B cell (primary cell): Measurements from ENCODE around the gene DBP. TPM values are rescaled to one million over a fixed set of nuclear protein-coding genes. Genes with fewer than 3 reads are reported as not detected.

Experiments used
- ATAC-seq: fragments of 200-7000 bp; cut with Tn5 transposase; one replicate; pipeline ENCODE4 v1.10.0; 2021; ENCODE audit warnings: low read depth, mild to moderate bottlenecking, moderate number of reproducible peaks, moderate library complexity
- CTCF ChIA-PET: fragments of 350-600 bp; sonication (Branson Sonifier 250); formaldehyde crosslinking; loops from one replicate; lab custom pipeline; 2021; ENCODE audit warnings: antibody characterized with exemption, inconsistent platforms; lab: Charles Lee
- POLR2A ChIA-PET: fragments of 350-600 bp; sonication (Branson Sonifier 250); formaldehyde crosslinking; loops from one replicate; lab custom pipeline; 2021; ENCODE audit warnings: antibody characterized with exemption; lab: Charles Lee
- DNase-seq: peaks from one replicate; pipeline ENCODE4 v3.0.0; 2013
- H2AFZ ChIP-seq: 2 replicates; pipeline ENCODE4 v1.6.1; 2012; ENCODE audit warnings: mild to moderate bottlenecking, low read depth, low read length; ENCODE audit not compliant: insufficient read depth, poor library complexity, severe bottlenecking
- H3K27ac ChIP-seq, 2 donors: 1 replicate in 1 of 2; 2 replicates in 1 of 2; pipeline ENCODE4 v1.5.1; 2012 to 2013; ENCODE audit warnings: low read length in 2 of 2, mild to moderate bottlenecking in 2 of 2, moderate library complexity in 1 of 2
- H3K27me3 ChIP-seq, 4 experiments: fragments of 200-600 bp in 1 of 4; sonication (generic) in 1 of 4; replicated peaks in 1 of 4; 1 replicate in 2 of 4; 2 replicates in 2 of 4; pipeline versions ENCODE4 v1.6.1 to v1.7.0; 2013 to 2016; ENCODE audit warnings: low read length in 3 of 4, mild to moderate bottlenecking in 2 of 4, mixed read lengths in 1 of 4, moderate library complexity in 1 of 4; ENCODE audit not compliant: insufficient read depth in 4 of 4, control insufficient read depth in 3 of 4; ENCODE audit errors: control extremely low read depth in 1 of 4
- H3K36me3 ChIP-seq, 2 experiments: replicated peaks in 1 of 2; 1 replicate in 1 of 2; 2 replicates in 1 of 2; pipeline versions ENCODE4 v1.6.1 to v1.7.1; 2013; ENCODE audit warnings: low read length in 1 of 2; ENCODE audit not compliant: insufficient read depth in 2 of 2, control insufficient read depth in 1 of 2; ENCODE audit errors: control extremely low read depth in 1 of 2, extremely low read depth in 1 of 2
- H3K4me1 ChIP-seq, 2 donors: fragments of 200-600 bp in 1 of 2; sonication (generic) in 1 of 2; 1 replicate in 1 of 2; 2 replicates in 1 of 2; pipeline versions ENCODE4 v1.5.1 to v1.6.1; 2013 to 2017; ENCODE audit warnings: low read length in 2 of 2; ENCODE audit not compliant: control insufficient read depth in 2 of 2, insufficient read depth in 2 of 2
- H3K4me2 ChIP-seq: replicated peaks from 2 replicates; pipeline ENCODE3; 2012; ENCODE audit warnings: mild to moderate bottlenecking, low read depth, low read length; ENCODE audit not compliant: poor library complexity, severe bottlenecking
- H3K4me3 ChIP-seq, 5 experiments: fragments of 200-600 bp in 1 of 5; sonication (generic) in 1 of 5; 1 replicate in 3 of 5; 2 replicates in 2 of 5; pipeline versions ENCODE4 v1.5.1 to v1.7.0; 2011 to 2016; ENCODE audit warnings: low read length in 4 of 5, mild to moderate bottlenecking in 4 of 5, low read depth in 2 of 5, control low read depth in 1 of 5, moderate library complexity in 1 of 5; ENCODE audit not compliant: insufficient read depth in 1 of 5; ENCODE audit errors: control extremely low read depth in 1 of 5, extremely low read depth in 1 of 5
- H3K79me2 ChIP-seq: fragments of 200-600 bp; sonication (generic); one replicate; pipeline ENCODE4 v1.6.0; 2016; ENCODE audit warnings: low read length; ENCODE audit not compliant: control insufficient read depth, insufficient read depth
- H3K9ac ChIP-seq: fragments of 200-600 bp; sonication (generic); 2 replicates; pipeline ENCODE4 v1.6.1; 2017; ENCODE audit warnings: mild to moderate bottlenecking, low read length, moderate library complexity
- H3K9me3 ChIP-seq, 3 donors: one replicate each; pipeline versions ENCODE4 v1.6.1 to v1.7.1; 2013; ENCODE audit warnings: low read length in 2 of 3; ENCODE audit not compliant: control insufficient read depth in 2 of 3, insufficient read depth in 1 of 3; ENCODE audit errors: control extremely low read depth in 1 of 3
- H4K20me1 ChIP-seq: 2 replicates; pipeline ENCODE4 v1.6.0; 2012; ENCODE audit warnings: mild to moderate bottlenecking, low read length; ENCODE audit not compliant: insufficient read depth, control insufficient read depth, poor library complexity, severe bottlenecking
- H3K27ac Mint-ChIP-seq: one replicate; pipeline ENCODE4 v1.8.0; 2021; ENCODE audit warnings: mixed read lengths
- H3K27me3 Mint-ChIP-seq: one replicate; pipeline ENCODE4 v1.8.0; 2021; ENCODE audit warnings: mixed read lengths
- H3K4me1 Mint-ChIP-seq: one replicate; pipeline ENCODE4 v1.8.0; 2021; ENCODE audit warnings: mixed read lengths
- H3K4me3 Mint-ChIP-seq: one replicate; pipeline ENCODE4 v1.8.0; 2021; ENCODE audit warnings: mixed read lengths
- H3K9me3 Mint-ChIP-seq: one replicate; pipeline ENCODE4 v1.8.0; 2022; ENCODE audit warnings: mixed read lengths; ENCODE audit not compliant: insufficient read depth
- CTCF ChIP-seq: fragments of 200-600 bp; IDR thresholded peaks from one replicate; pipeline ENCODE4 v1.8.0; 2022; ENCODE audit warnings: antibody characterized with exemption, mild to moderate bottlenecking
- EZH2 ChIP-seq: IDR thresholded peaks from 2 replicates; pipeline ENCODE4 v1.6.1; 2012; ENCODE audit warnings: borderline replicate concordance, low read depth, mild to moderate bottlenecking, moderate library complexity, low read length; ENCODE audit not compliant: insufficient read depth, poor library complexity, severe bottlenecking
- WGBS: methylation state at CpG from one replicate; pipeline ENCODE4 v1.1.5; 2013; ENCODE audit warnings: missing lambda C conversion rate; ENCODE audit not compliant: insufficient coverage; 5-methylcytosine and 5-hydroxymethylcytosine counted together
- intact Hi-C: fragments of 100-400 bp; cut with micrococcal nuclease; formaldehyde crosslinking; loops from one replicate; pipeline ENCODE4 v1.10.0; 2022
- polyA plus RNA-seq: library from polyadenylated mRNA; depleted of rRNA; stranded (reverse); fragments of >200 nt; gene quantifications from 2 replicates; pipeline ENCODE4 v1.2.3, GENCODE V29; 2012
- total RNA-seq, 2 donors: library from RNA; stranded (reverse); fragments of 120-200 nt in 1 of 2; gene quantifications; 1 replicate in 1 of 2; 2 replicates in 1 of 2; pipeline versions ENCODE4 v1.2.3 to v1.2.4, GENCODE V29; 2013 to 2022

Gene DBP
- total and polyA plus RNA-seq, 2 donors (not counting 1 experiment from before 2014, with no cell fraction given): 23.5 to 33.0 TPM

- intact Hi-C loops: no loop called here
- no peak overlapping the region for H3K9ac ChIP-seq
- DNase-seq: no peak
- H3K4me2 ChIP-seq: no peak overlapping the region
- no peak overlapping the region for H2AFZ ChIP-seq
- POLR2A ChIA-PET: interaction anchor here (0.6 to 1.9 kb wide), 2 partner anchors 8 to 236 kb away, joined by 4 to 6 read pairs; partner anchors contain the start of genes RPL18 and SPHK2
- H4K20me1 ChIP-seq: peaks cover 39% of the 10 kb centered on the region
- no peak for ATAC-seq
- Mint-ChIP-seq H3K27ac (peak overlapping the region; percentile 37), H3K9me3 (no peaks in the 10 kb centered on the region), H3K4me1 (peaks cover 28% of the 10 kb centered on the region), H3K27me3 (no peaks in the 10 kb centered on the region), H3K4me3 (no peak overlapping the region)
- peaks cover 0 to 40% of the 10 kb centered on the region in 2 experiments for H3K36me3 ChIP-seq
- CTCF ChIA-PET: no interaction called here
- no peak overlapping the region for H3K4me3 ChIP-seq
- H3K79me2 ChIP-seq: peaks cover 3% of the 10 kb centered on the region
- H3K27me3 ChIP-seq: no peaks in the 10 kb centered on the region
- H3K27ac ChIP-seq: no peak overlapping the region
- WGBS: 90% methylated on average over 6 of the region's 6 CpGs
- peaks cover 0 to 10% (median 0%) of the 10 kb centered on the region in 3 donors for H3K9me3 ChIP-seq
- peaks cover 14 to 22% of the 10 kb centered on the region in 2 donors for H3K4me1 ChIP-seq
- TF ChIP-seq EZH2 (no peak), CTCF (no peak)
Measured at GRCh38 chr19:48627201-48627864, 9.8 kb downstream of the DBP start.

GRCh38 chr19:48625891-48626327 lies 11.3 kb downstream of the DBP start:
- POLR2A ChIA-PET: interaction anchor here (0.7 kb wide), 1 partner anchor 52 kb away, joined by 5 read pairs; no protein-coding TSS in a partner anchor
- no peaks in the 10 kb centered on the region for H3K9me3 Mint-ChIP-seq
- peaks cover 0 to 32% of the 10 kb centered on the region in 2 experiments for H3K36me3 ChIP-seq
- intact Hi-C loops: no loop called here
- H3K79me2 ChIP-seq: peaks cover 1% of the 10 kb centered on the region
- ATAC-seq (no peak), DNase-seq (no peak)
- H3K4me3 Mint-ChIP-seq: no peak overlapping the region
- WGBS: 98% methylated on average over 30 of the region's 30 CpGs
- no peak overlapping the region for H3K4me2 ChIP-seq
- peaks cover 28% of the 10 kb centered on the region for H3K4me1 Mint-ChIP-seq
- TF ChIP-seq EZH2: no peak
- TF ChIP-seq CTCF: no peak
- CTCF ChIA-PET: no interaction called here
- H3K27me3 Mint-ChIP-seq: no peaks in the 10 kb centered on the region
- peaks cover 14 to 23% of the 10 kb centered on the region in 2 donors for H3K4me1 ChIP-seq
- no peak overlapping the region for H3K27ac ChIP-seq
- H3K27me3 ChIP-seq: no peaks in the 10 kb centered on the region
- H3K27ac Mint-ChIP-seq: no peak overlapping the region
- H4K20me1 ChIP-seq: peaks cover 31% of the 10 kb centered on the region
- H3K4me3 ChIP-seq: no peak overlapping the region
- H3K9ac ChIP-seq: no peak overlapping the region
- peaks cover 0 to 10% (median 0%) of the 10 kb centered on the region in 3 donors for H3K9me3 ChIP-seq
- no peak overlapping the region for H2AFZ ChIP-seq
